OCI-LY3 (cell line): ENCODE measurements around the gene NXPH4.

ENCODE experiments used
- H2AFZ ChIP-seq: fragments of 200-600, 300-600 bp; shearing (Covaris generic); 2 replicates; pipeline ENCODE4 v1.6.0; 2014; ENCODE audit warnings: antibody characterized with exemption, low read depth, low read length
- H3K27ac ChIP-seq: fragments of 200-600, 300-600 bp; sonication (generic); 2 replicates; pipeline ENCODE4 v1.5.1; 2014; ENCODE audit warnings: mild to moderate bottlenecking, low read length, moderate library complexity, mixed read lengths
- H3K27me3 ChIP-seq: fragments of 200-600, 300-600 bp; sonication (generic); 2 replicates; pipeline ENCODE4 v1.6.1; 2014; ENCODE audit warnings: low read depth, low read length, mixed read lengths
- H3K36me3 ChIP-seq: fragments of 200-600, 300-600 bp; sonication (generic); replicated peaks from 2 replicates; pipeline ENCODE3; 2014; ENCODE audit warnings: low read depth, low read length, mixed read lengths
- H3K4me1 ChIP-seq: fragments of 300-600, 200-600 bp; sonication (generic); 2 replicates; pipeline ENCODE4 v1.6.1; 2014; ENCODE audit warnings: low read length, mixed read lengths
- H3K4me2 ChIP-seq: fragments of 200-600, 300-600 bp; sonication (generic); 2 replicates; pipeline ENCODE4 v1.6.1; 2014; ENCODE audit warnings: low read length, mixed read lengths
- H3K4me3 ChIP-seq: fragments of 300-600, 200-600 bp; sonication (generic); 2 replicates; pipeline ENCODE4 v1.5.1; 2014; ENCODE audit warnings: antibody characterized with exemption, mild to moderate bottlenecking, low read length, moderate library complexity
- H3K79me2 ChIP-seq: fragments of 300-600, 200-600 bp; shearing (Covaris generic); 2 replicates; pipeline ENCODE4 v1.6.1; 2014; ENCODE audit warnings: mild to moderate bottlenecking, low read length, mixed read lengths
- H3K9ac ChIP-seq: fragments of 300-600, 200-600 bp; shearing (Covaris generic); 2 replicates; pipeline ENCODE4 v1.6.0; 2014; ENCODE audit warnings: mild to moderate bottlenecking, low read length, moderate library complexity
- H3K9me3 ChIP-seq: fragments of 200-600, 300-600 bp; shearing (Covaris generic); 2 replicates; pipeline ENCODE4 v1.6.1; 2014; ENCODE audit warnings: low read length, mixed read lengths; ENCODE audit not compliant: insufficient read depth
- H4K20me1 ChIP-seq: fragments of 200-600, 300-600 bp; sonication (generic); 2 replicates; pipeline ENCODE4 v1.6.1; 2016; ENCODE audit warnings: low read length, mixed read lengths; ENCODE audit not compliant: insufficient read depth
- CTCF ChIP-seq: fragments of 200-600, 300-600 bp; sonication (generic); IDR thresholded peaks from 2 replicates; pipeline ENCODE4 v1.5.1; 2014; ENCODE audit warnings: antibody characterized with exemption, low read length, low read depth
- EZH2phosphoT487 ChIP-seq: fragments of 200-600 bp; shearing (Covaris generic); IDR thresholded peaks from 2 replicates; pipeline ENCODE4 v1.6.1; 2018; ENCODE audit warnings: antibody characterized with exemption, mixed run types, low read depth

NXPH4 gene

GRCh38 chr12:57173089-57173488 lies 43.5 kb upstream of the NXPH4 start:
- no peak overlapping the region for H3K27ac ChIP-seq
- no peak overlapping the region for H3K9ac ChIP-seq
- H3K4me1 ChIP-seq: peaks cover 19% of the 10 kb centered on the region
- no peaks in the 10 kb centered on the region for H3K9me3 ChIP-seq
- no peaks in the 10 kb centered on the region for H3K36me3 ChIP-seq
- H4K20me1 ChIP-seq: no peaks in the 10 kb centered on the region
- H3K4me2 ChIP-seq: no peak overlapping the region
- no peak overlapping the region for H3K4me3 ChIP-seq
- H3K27me3 ChIP-seq: no peaks in the 10 kb centered on the region
- no peak overlapping the region for H2AFZ ChIP-seq
- no peak for TF ChIP-seq EZH2phosphoT487
- TF ChIP-seq CTCF: peak; percentile 68
- H3K79me2 ChIP-seq: no peaks in the 10 kb centered on the region

- Histone ChIP-seq H3K79me2 (no peaks in the 10 kb centered on the region), H3K36me3 (no peaks in the 10 kb centered on the region), H3K27ac (no peak overlapping the region), H3K4me2 (no peak overlapping the region), H4K20me1 (no peaks in the 10 kb centered on the region), H3K27me3 (no peaks in the 10 kb centered on the region), H3K4me1 (peaks cover 14% of the 10 kb centered on the region), H2AFZ (no peak overlapping the region), H3K9me3 (no peaks in the 10 kb centered on the region), H3K4me3 (no peak overlapping the region), H3K9ac (no peak overlapping the region)
- TF ChIP-seq CTCF: no peak
- no peak for TF ChIP-seq EZH2phosphoT487
Observed at GRCh38 chr12:57173683-57174082, 42.9 kb upstream of the NXPH4 start.

GRCh38 chr12:57175428-57176138 lies 41.0 kb upstream of the NXPH4 start:
- H3K27me3 ChIP-seq: no peaks in the 10 kb centered on the region
- no peak overlapping the region for H3K4me3 ChIP-seq
- TF ChIP-seq CTCF: peak; percentile 75
- no peak for TF ChIP-seq EZH2phosphoT487
- no peaks in the 10 kb centered on the region for H4K20me1 ChIP-seq
- no peak overlapping the region for H3K9ac ChIP-seq
- H3K4me2 ChIP-seq: no peak overlapping the region
- H3K4me1 ChIP-seq: no peaks in the 10 kb centered on the region
- no peak overlapping the region for H3K27ac ChIP-seq
- no peaks in the 10 kb centered on the region for H3K79me2 ChIP-seq
- H3K36me3 ChIP-seq: no peaks in the 10 kb centered on the region
- H2AFZ ChIP-seq: no peak overlapping the region
- H3K9me3 ChIP-seq: no peaks in the 10 kb centered on the region

- Histone ChIP-seq H3K36me3 (no peaks in the 10 kb centered on the region), H3K4me2 (no peak overlapping the region), H4K20me1 (no peaks in the 10 kb centered on the region), H3K9ac (no peak overlapping the region), H3K4me1 (no peaks in the 10 kb centered on the region), H3K9me3 (no peaks in the 10 kb centered on the region), H3K4me3 (no peak overlapping the region), H3K79me2 (no peaks in the 10 kb centered on the region), H2AFZ (no peak overlapping the region), H3K27me3 (no peaks in the 10 kb centered on the region), H3K27ac (no peak overlapping the region)
- peak; percentile 26; the same call in 1 of the 2 replicates for TF ChIP-seq CTCF
- no peak for TF ChIP-seq EZH2phosphoT487
Observed at GRCh38 chr12:57176139-57176477, 40.5 kb upstream of the NXPH4 start.
